Measurements from ENCODE around the gene RUNX2.

RUNX2 gene

DNA sequence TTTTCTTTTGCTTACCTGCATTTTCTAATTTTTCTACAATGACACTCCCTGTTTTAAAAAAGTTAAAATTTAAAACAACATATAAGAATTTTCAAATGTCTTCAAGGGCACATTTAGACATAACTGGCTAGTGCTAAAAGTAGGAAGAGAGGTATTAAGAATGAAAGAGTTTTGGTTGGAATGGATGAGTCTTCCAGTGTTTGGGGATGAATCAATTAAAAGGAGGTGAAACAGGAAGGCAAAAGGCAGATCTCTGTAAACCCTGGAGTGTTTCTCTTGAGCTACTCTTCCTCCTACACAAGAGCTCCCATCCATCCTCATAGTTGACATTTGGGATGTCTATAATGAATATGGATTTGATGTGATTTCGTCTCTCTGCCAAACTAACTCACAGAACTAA lies 288.1 kb downstream of the RUNX2 start:
- Histone ChIP-seq H3K27me3 (ENCODE audit: control insufficient read depth, insufficient read depth, low read length) (no peaks in the 10 kb centered on the region), H3K4me1 (ENCODE audit: control insufficient read depth, insufficient read depth, low read length) (0 out of 2 replicates have a peak, but pooled peaks cover 2% of the 10 kb centered on the region), H3K27ac (ENCODE audit: low read length) (no peak overlapping the region), H3K36me3 (ENCODE audit: control insufficient read depth, insufficient read depth, low read length) (no peaks in the 10 kb centered on the region), H3K4me3 (ENCODE audit: low read length) (no peak overlapping the region), H3K9me3 (ENCODE audit: control insufficient read depth, insufficient read depth, low read length) (no peaks in the 10 kb centered on the region)
- no peak for DNase-seq (ENCODE audit: low read depth, low spot score)
- WGBS (ENCODE audit: insufficient coverage, insufficient read length): no CpG with 5 or more reads among the region's 1 CpG

DNA sequence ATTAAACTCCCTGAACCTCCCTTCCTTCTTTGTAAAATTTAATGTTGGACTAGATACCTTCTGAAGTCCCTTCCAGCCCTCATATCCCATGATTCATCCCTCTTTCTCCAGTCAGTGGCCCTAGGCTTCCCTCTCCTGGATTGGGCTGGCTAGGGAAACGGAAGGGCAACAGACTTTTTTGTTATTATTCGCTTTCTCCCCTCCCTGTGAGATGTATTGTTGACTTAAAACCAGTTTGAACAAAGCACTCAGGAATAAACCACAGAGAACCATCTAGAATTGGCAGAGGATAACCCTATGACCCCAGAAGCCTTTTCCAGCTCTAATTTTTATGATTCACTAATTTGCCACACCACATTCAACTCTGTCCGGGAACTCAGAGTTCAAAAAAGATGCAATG lies 289.3 kb downstream of the RUNX2 start:
- no CpG with 5 or more reads among the region's 3 CpGs for WGBS (ENCODE audit: insufficient coverage, insufficient read length)
- Histone ChIP-seq H3K27me3 (ENCODE audit: control insufficient read depth, insufficient read depth, low read length) (no peaks in the 10 kb centered on the region), H3K4me1 (ENCODE audit: control insufficient read depth, insufficient read depth, low read length) (0 out of 2 replicates have a peak, but pooled peaks cover 2% of the 10 kb centered on the region), H3K27ac (ENCODE audit: low read length) (no peak overlapping the region), H3K9me3 (ENCODE audit: control insufficient read depth, insufficient read depth, low read length) (no peaks in the 10 kb centered on the region), H3K4me3 (ENCODE audit: low read length) (no peak overlapping the region), H3K36me3 (ENCODE audit: control insufficient read depth, insufficient read depth, low read length) (no peaks in the 10 kb centered on the region)
- no peak for DNase-seq (ENCODE audit: low read depth, low spot score)

DNA sequence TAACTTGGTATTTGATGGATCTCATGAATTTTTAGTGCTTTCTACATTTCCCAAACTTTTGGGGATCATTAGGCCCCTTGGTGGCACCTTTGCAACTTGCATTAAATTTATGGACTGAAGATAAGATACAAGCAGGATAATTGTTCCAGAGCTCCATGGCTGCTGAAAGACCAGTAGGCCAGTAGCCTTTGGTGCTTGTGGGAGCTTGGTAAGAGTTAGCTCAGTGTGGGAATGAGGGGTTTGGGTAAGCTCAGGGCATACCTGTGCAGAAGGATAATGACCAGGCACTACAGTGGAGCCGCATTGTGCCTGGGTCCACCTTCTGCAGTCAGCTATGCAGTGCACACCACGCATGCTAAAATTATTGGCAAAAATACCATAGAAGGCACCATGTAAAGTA lies 290.1 kb downstream of the RUNX2 start:
- Histone ChIP-seq H3K4me1 (ENCODE audit: control insufficient read depth, insufficient read depth, low read length) (0 out of 2 replicates have a peak, but pooled peaks cover 2% of the 10 kb centered on the region), H3K9me3 (ENCODE audit: control insufficient read depth, insufficient read depth, low read length) (no peaks in the 10 kb centered on the region), H3K27ac (ENCODE audit: low read length) (no peak overlapping the region), H3K36me3 (ENCODE audit: control insufficient read depth, insufficient read depth, low read length) (no peaks in the 10 kb centered on the region), H3K4me3 (ENCODE audit: low read length) (no peak overlapping the region), H3K27me3 (ENCODE audit: control insufficient read depth, insufficient read depth, low read length) (no peaks in the 10 kb centered on the region)
- WGBS (ENCODE audit: insufficient coverage, insufficient read length): no CpG with 5 or more reads among the region's 2 CpGs
- DNase-seq (ENCODE audit: low read depth, low spot score): no peak

DNA sequence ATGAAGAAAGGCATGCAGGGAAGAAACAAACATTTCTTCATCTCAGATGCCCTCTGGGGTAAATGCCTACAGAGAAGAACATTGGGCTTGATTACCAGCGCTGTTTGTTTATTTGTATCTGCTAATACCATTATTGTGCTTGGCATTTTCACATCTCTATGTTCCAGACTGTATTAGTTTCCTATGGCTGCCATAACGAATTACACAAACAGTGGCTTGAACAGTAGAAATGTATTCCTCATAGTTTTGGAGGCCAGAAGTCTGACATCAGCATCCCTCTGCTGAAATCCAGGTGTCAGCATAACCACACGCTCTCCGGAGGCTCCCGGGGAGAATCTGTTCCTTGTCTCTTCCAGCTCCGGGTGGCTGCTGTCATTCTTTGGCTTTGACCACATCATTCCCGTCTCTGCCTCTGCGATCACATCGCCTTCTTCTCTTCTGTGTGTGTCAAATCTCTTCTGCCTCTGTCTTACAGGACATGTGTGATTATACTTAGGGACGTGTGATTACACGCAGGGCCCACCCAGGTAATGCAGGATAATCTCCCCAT lies 291.2 kb downstream of the RUNX2 start:
- no peak overlapping the region for H3K4me3 ChIP-seq (ENCODE audit: low read length)
- no peak overlapping the region for H3K27ac ChIP-seq (ENCODE audit: low read length)
- no CpG with 5 or more reads among the region's 11 CpGs for WGBS (ENCODE audit: insufficient coverage, insufficient read length)
- DNase-seq (ENCODE audit: low read depth, low spot score): no peak
- H3K4me1 ChIP-seq (ENCODE audit: control insufficient read depth, insufficient read depth, low read length): no peaks in the 10 kb centered on the region
- H3K27me3 ChIP-seq (ENCODE audit: control insufficient read depth, insufficient read depth, low read length): no peaks in the 10 kb centered on the region
- H3K9me3 ChIP-seq (ENCODE audit: control insufficient read depth, insufficient read depth, low read length): no peaks in the 10 kb centered on the region
- H3K36me3 ChIP-seq (ENCODE audit: control insufficient read depth, insufficient read depth, low read length): no peaks in the 10 kb centered on the region

- Histone ChIP-seq H3K4me3 (ENCODE audit: low read length) (no peak overlapping the region), H3K27me3 (ENCODE audit: control insufficient read depth, insufficient read depth, low read length) (no peaks in the 10 kb centered on the region), H3K27ac (ENCODE audit: low read length) (no peak overlapping the region), H3K9me3 (ENCODE audit: control insufficient read depth, insufficient read depth, low read length) (no peaks in the 10 kb centered on the region), H3K4me1 (ENCODE audit: control insufficient read depth, insufficient read depth, low read length) (no peaks in the 10 kb centered on the region), H3K36me3 (ENCODE audit: control insufficient read depth, insufficient read depth, low read length) (no peaks in the 10 kb centered on the region)
- no CpG with 5 or more reads among the region's 3 CpGs for WGBS (ENCODE audit: insufficient coverage, insufficient read length)
- DNase-seq (ENCODE audit: low read depth, low spot score): no peak
These were observed 291.9 kb downstream of the RUNX2 start for GRCh38 chr6:45619994-45620471.

DNA sequence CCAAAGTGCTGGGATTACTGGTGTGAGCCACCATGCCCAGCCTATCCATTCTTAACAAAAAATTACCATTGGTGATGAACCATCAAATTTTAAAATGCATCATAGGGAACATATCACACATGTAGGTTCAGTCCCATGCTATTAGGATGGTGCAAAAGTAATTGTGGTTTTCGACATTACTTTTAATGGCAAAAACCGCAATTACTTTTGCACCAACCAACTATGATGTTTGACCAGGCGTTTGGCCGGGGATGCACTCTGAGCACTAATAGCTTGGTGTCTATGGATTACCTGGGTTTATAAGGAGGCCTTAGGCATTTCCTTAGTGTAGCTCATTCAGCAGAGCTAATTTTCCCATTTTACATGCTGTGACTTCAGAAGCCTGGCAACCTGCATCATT lies 296.1 kb downstream of the RUNX2 start:
- Histone ChIP-seq H3K4me1 (ENCODE audit: control insufficient read depth, insufficient read depth, low read length) (no peaks in the 10 kb centered on the region), H3K27me3 (ENCODE audit: control insufficient read depth, insufficient read depth, low read length) (no peaks in the 10 kb centered on the region), H3K27ac (ENCODE audit: low read length) (no peak overlapping the region), H3K9me3 (ENCODE audit: control insufficient read depth, insufficient read depth, low read length) (no peaks in the 10 kb centered on the region), H3K36me3 (ENCODE audit: control insufficient read depth, insufficient read depth, low read length) (no peaks in the 10 kb centered on the region), H3K4me3 (ENCODE audit: low read length) (no peak overlapping the region)
- no peak for DNase-seq (ENCODE audit: low read depth, low spot score)
- WGBS (ENCODE audit: insufficient coverage, insufficient read length): no CpG with 5 or more reads among the region's 4 CpGs

GRCh38 chr6:45625191-45625664 lies 297.1 kb downstream of the RUNX2 start:
- Histone ChIP-seq H3K27ac (ENCODE audit: low read length) (no peak overlapping the region), H3K4me1 (ENCODE audit: control insufficient read depth, insufficient read depth, low read length) (no peaks in the 10 kb centered on the region), H3K27me3 (ENCODE audit: control insufficient read depth, insufficient read depth, low read length) (no peaks in the 10 kb centered on the region), H3K4me3 (ENCODE audit: low read length) (no peak overlapping the region), H3K9me3 (ENCODE audit: control insufficient read depth, insufficient read depth, low read length) (no peaks in the 10 kb centered on the region), H3K36me3 (ENCODE audit: control insufficient read depth, insufficient read depth, low read length) (no peaks in the 10 kb centered on the region)
- no peak for DNase-seq (ENCODE audit: low read depth, low spot score)
- no CpG with 5 or more reads among the region's 5 CpGs for WGBS (ENCODE audit: insufficient coverage, insufficient read length)

DNA sequence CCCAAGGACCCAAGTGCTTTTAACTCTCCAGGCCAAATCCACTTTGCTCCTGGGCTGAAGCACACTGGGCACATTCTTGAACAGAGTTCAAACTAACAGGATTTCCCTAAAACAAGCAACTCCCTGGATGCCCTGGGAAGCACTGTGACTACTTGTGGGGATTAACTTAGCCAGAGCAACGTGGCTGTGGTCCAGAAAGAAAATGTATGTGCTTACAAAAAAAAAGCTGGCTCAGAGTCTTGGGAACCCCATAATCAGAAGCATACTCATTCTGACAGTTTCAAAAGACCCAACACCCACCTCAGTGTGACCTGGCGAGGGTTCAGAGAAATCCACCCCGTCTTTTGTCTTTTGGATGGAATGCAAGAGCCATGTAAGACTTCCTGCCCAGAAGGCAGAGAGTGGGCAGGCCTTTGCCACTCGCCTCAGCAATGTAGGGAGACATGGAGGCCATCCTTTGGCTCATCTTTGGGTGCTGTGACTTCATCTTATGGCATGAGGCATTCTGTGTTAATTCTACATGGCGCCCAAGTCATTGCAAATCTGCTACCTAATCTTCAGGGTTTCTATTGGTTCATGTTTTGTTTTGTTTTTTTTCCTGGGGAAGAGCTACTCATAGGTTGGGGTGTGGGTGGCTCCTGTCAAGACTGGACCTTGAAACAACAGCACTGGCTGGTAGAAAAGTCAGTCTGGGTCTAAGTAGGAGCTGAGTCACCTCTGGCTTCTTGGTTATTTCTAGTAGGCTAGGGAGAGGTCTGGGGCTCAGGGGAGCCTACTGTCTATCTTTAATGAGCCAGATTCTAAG lies 298.2 kb downstream of the RUNX2 start:
- DNase-seq (ENCODE audit: low read depth, low spot score): no peak
- Histone ChIP-seq H3K36me3 (ENCODE audit: control insufficient read depth, insufficient read depth, low read length) (no peaks in the 10 kb centered on the region), H3K9me3 (ENCODE audit: control insufficient read depth, insufficient read depth, low read length) (no peaks in the 10 kb centered on the region), H3K27ac (ENCODE audit: low read length) (no peak overlapping the region), H3K4me1 (ENCODE audit: control insufficient read depth, insufficient read depth, low read length) (no peaks in the 10 kb centered on the region), H3K4me3 (ENCODE audit: low read length) (no peak overlapping the region), H3K27me3 (ENCODE audit: control insufficient read depth, insufficient read depth, low read length) (no peaks in the 10 kb centered on the region)
- no CpG with 5 or more reads among the region's 5 CpGs for WGBS (ENCODE audit: insufficient coverage, insufficient read length)

- Histone ChIP-seq H3K4me1 (ENCODE audit: control insufficient read depth, insufficient read depth, low read length) (no peaks in the 10 kb centered on the region), H3K36me3 (ENCODE audit: control insufficient read depth, insufficient read depth, low read length) (no peaks in the 10 kb centered on the region), H3K4me3 (ENCODE audit: low read length) (no peak overlapping the region), H3K27me3 (ENCODE audit: control insufficient read depth, insufficient read depth, low read length) (no peaks in the 10 kb centered on the region), H3K27ac (ENCODE audit: low read length) (no peak overlapping the region), H3K9me3 (ENCODE audit: control insufficient read depth, insufficient read depth, low read length) (no peaks in the 10 kb centered on the region)
- DNase-seq (ENCODE audit: low read depth, low spot score): no peak
- no CpG with 5 or more reads among the region's 2 CpGs for WGBS (ENCODE audit: insufficient coverage, insufficient read length)
These were observed 302.2 kb downstream of the RUNX2 start for GRCh38 chr6:45630314-45630713.

DNA sequence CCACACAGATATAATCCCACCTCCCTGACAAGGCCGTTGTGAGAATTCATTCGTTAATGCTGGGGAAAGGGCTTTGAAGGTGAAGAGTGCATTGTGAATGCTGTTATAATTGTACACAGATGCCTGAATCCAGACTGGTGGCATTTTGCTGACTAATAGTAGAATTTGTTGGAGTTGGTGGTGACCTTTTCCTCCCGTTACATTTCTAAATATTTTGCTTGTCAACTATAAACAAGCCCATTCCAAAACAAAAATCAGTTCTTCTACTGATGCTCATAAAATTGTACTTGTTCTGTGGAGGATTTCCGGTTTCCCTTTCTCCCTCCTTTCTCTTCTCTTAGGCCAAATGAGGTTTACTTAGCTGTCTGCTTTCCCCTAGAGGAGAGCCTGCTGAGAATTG lies 302.7 kb downstream of the RUNX2 start:
- DNase-seq (ENCODE audit: low read depth, low spot score): no peak
- H3K9me3 ChIP-seq (ENCODE audit: control insufficient read depth, insufficient read depth, low read length): no peaks in the 10 kb centered on the region
- no peaks in the 10 kb centered on the region for H3K27me3 ChIP-seq (ENCODE audit: control insufficient read depth, insufficient read depth, low read length)
- no peak overlapping the region for H3K4me3 ChIP-seq (ENCODE audit: low read length)
- H3K27ac ChIP-seq (ENCODE audit: low read length): no peak overlapping the region
- no CpG with 5 or more reads among the region's 4 CpGs for WGBS (ENCODE audit: insufficient coverage, insufficient read length)
- H3K36me3 ChIP-seq (ENCODE audit: control insufficient read depth, insufficient read depth, low read length): no peaks in the 10 kb centered on the region
- no peaks in the 10 kb centered on the region for H3K4me1 ChIP-seq (ENCODE audit: control insufficient read depth, insufficient read depth, low read length)

Data from iPS DF 6.9 (cell line).